H9 (cell line): ENCODE data around the gene GRHPR. TPM values are rescaled to one million over a fixed set of nuclear protein-coding genes. Genes with fewer than 3 reads are reported as not detected.
A peak's percentile ranks its signal among the peaks of the same experiment; 100 is the strongest.

Experiments used
- DNase-seq: peaks from one replicate; pipeline ENCODE4 v3.0.0-alpha.2; 2017
- H2AFZ ChIP-seq: one replicate; pipeline ENCODE4 v1.6.1; 2013; ENCODE audit warnings: mild to moderate bottlenecking, low read length, control low read depth, moderate library complexity
- H2AK5ac ChIP-seq: 2 replicates; pipeline ENCODE4 v1.6.1; 2013; ENCODE audit warnings: low read length, control low read depth, mixed read lengths; ENCODE audit not compliant: insufficient read length
- H2BK120ac ChIP-seq: one replicate; pipeline ENCODE4 v1.6.1; 2013; ENCODE audit warnings: low read depth, mild to moderate bottlenecking, low read length, control low read depth, inconsistent platforms; ENCODE audit not compliant: poor library complexity, severe bottlenecking
- H2BK12ac ChIP-seq: 2 replicates; pipeline ENCODE4 v1.6.1; 2013; ENCODE audit warnings: low read length, control low read depth, mixed read lengths, low read depth; ENCODE audit not compliant: insufficient read length
- H2BK15ac ChIP-seq: 2 replicates; pipeline ENCODE4 v1.6.1; 2013; ENCODE audit warnings: low read depth, low read length, control low read depth
- H2BK20ac ChIP-seq: one replicate; pipeline ENCODE4 v1.6.1; 2013; ENCODE audit warnings: low read depth, mild to moderate bottlenecking, low read length, control low read depth, inconsistent platforms; ENCODE audit not compliant: poor library complexity, severe bottlenecking
- H2BK5ac ChIP-seq: 2 replicates; pipeline ENCODE4 v1.6.1; 2013; ENCODE audit warnings: low read length, control low read depth, mixed read lengths; ENCODE audit not compliant: insufficient read length
- H3K14ac ChIP-seq: 2 replicates; pipeline ENCODE4 v1.6.1; 2013; ENCODE audit warnings: low read length, control low read depth; ENCODE audit not compliant: insufficient read depth
- H3K18ac ChIP-seq: 2 replicates; pipeline ENCODE4 v1.6.1; 2013; ENCODE audit warnings: low read depth, mild to moderate bottlenecking, mixed read lengths, low read length, control low read depth; ENCODE audit not compliant: insufficient read length
- H3K23ac ChIP-seq: 2 replicates; pipeline ENCODE4 v1.6.1; 2013; ENCODE audit warnings: low read length, control low read depth, mixed read lengths, low read depth; ENCODE audit not compliant: insufficient read length
- H3K23me2 ChIP-seq: 2 replicates; pipeline ENCODE4 v1.6.1; 2013; ENCODE audit warnings: low read depth, mild to moderate bottlenecking, mixed read lengths, low read length, control low read depth; ENCODE audit not compliant: insufficient read length, poor library complexity, severe bottlenecking
- H3K27ac ChIP-seq: 2 replicates; pipeline ENCODE4 v1.5.1; 2013; ENCODE audit warnings: low read length, control low read depth, mixed read lengths, low read depth; ENCODE audit not compliant: insufficient read length
- H3K27me3 ChIP-seq: 2 replicates; pipeline ENCODE4 v1.6.1; 2013; ENCODE audit warnings: low read length, control low read depth, inconsistent platforms; ENCODE audit not compliant: insufficient read depth
- H3K4ac ChIP-seq: 2 replicates; pipeline ENCODE4 v1.6.1; 2013; ENCODE audit warnings: low read depth, mild to moderate bottlenecking, control low read depth, inconsistent platforms, low read length, moderate library complexity
- H3K4me1 ChIP-seq: 2 replicates; pipeline ENCODE4 v1.6.1; 2013; ENCODE audit warnings: low read length, control low read depth, inconsistent platforms; ENCODE audit not compliant: insufficient read depth
- H3K4me2 ChIP-seq: 2 replicates; pipeline ENCODE4 v1.6.1; 2013; ENCODE audit warnings: low read length, control low read depth, mixed read lengths; ENCODE audit not compliant: insufficient read length, insufficient read depth
- H3K56ac ChIP-seq: 2 replicates; pipeline ENCODE4 v1.6.1; 2013; ENCODE audit warnings: low read depth, mild to moderate bottlenecking, mixed read lengths, low read length, control low read depth; ENCODE audit not compliant: insufficient read length
- H3K79me1 ChIP-seq: 2 replicates; pipeline ENCODE4 v1.6.1; 2013; ENCODE audit warnings: low read depth, mild to moderate bottlenecking, moderate library complexity, low read length, control low read depth, inconsistent platforms; ENCODE audit not compliant: insufficient read depth, poor library complexity, severe bottlenecking
- H3K79me2 ChIP-seq: 2 replicates; pipeline ENCODE4 v1.6.1; 2013; ENCODE audit warnings: low read length, control low read depth, inconsistent platforms; ENCODE audit not compliant: insufficient read depth
- H3K9ac ChIP-seq: 2 replicates; pipeline ENCODE4 v1.6.1; 2013; ENCODE audit warnings: low read length, control low read depth, mixed read lengths; ENCODE audit not compliant: insufficient read length; ENCODE audit errors: extremely low read depth
- H3K9me3 ChIP-seq: one replicate; pipeline ENCODE4 v1.6.1; 2013; ENCODE audit warnings: low read depth, low read length, inconsistent platforms; ENCODE audit not compliant: control insufficient read depth
- H3T11ph ChIP-seq: one replicate; pipeline ENCODE4 v1.6.1; 2013; ENCODE audit warnings: mild to moderate bottlenecking, low read length, control low read depth, inconsistent platforms
- H4K20me1 ChIP-seq: one replicate; pipeline ENCODE4 v1.6.1; 2013; ENCODE audit not compliant: control insufficient read depth, insufficient read length, insufficient read depth
- H4K5ac ChIP-seq: 2 replicates; pipeline ENCODE4 v1.6.1; 2013; ENCODE audit warnings: low read depth, mild to moderate bottlenecking, mixed read lengths, low read length, control low read depth; ENCODE audit not compliant: insufficient read length
- H4K8ac ChIP-seq: replicated peaks from 2 replicates; pipeline ENCODE4 v1.6.1; 2013; ENCODE audit warnings: low read length, control low read depth, mixed read lengths, low read depth; ENCODE audit not compliant: insufficient read length
- H4K91ac ChIP-seq: 2 replicates; pipeline ENCODE4 v1.6.1; 2013; ENCODE audit warnings: low read depth, mild to moderate bottlenecking, moderate library complexity, mixed read lengths, low read length, control low read depth; ENCODE audit not compliant: insufficient read length
- H3K27ac Mint-ChIP-seq, 3 experiments: 2 replicates in 2 of 3; 3 replicates in 1 of 3; pipeline ENCODE4 v1.8.0; 2020 to 2021; ENCODE audit warnings: mixed read lengths in 3 of 3, mild to moderate bottlenecking in 1 of 3, moderate library complexity in 1 of 3
- H3K27me3 Mint-ChIP-seq: 2 replicates; pipeline ENCODE4 v1.8.0; 2021; ENCODE audit warnings: low read depth, mild to moderate bottlenecking, moderate library complexity, mixed read lengths
- H3K36me3 Mint-ChIP-seq, 3 experiments: 2 replicates in 2 of 3; 3 replicates in 1 of 3; pipeline ENCODE4 v1.8.0; 2020 to 2021; ENCODE audit warnings: low read depth in 3 of 3, mixed read lengths in 3 of 3; ENCODE audit not compliant: insufficient read depth in 1 of 3
- H3K4me1 Mint-ChIP-seq, 2 experiments: 2 replicates each; pipeline ENCODE4 v1.8.0; 2020; ENCODE audit warnings: mixed read lengths in 2 of 2
- H3K4me3 Mint-ChIP-seq, 2 experiments: 2 replicates in 1 of 2; 3 replicates in 1 of 2; pipeline ENCODE4 v1.8.0; 2020 to 2021; ENCODE audit warnings: mild to moderate bottlenecking in 2 of 2, mixed read lengths in 2 of 2, moderate library complexity in 1 of 2
- H3K9me3 Mint-ChIP-seq, 2 experiments: 2 replicates in 1 of 2; 3 replicates in 1 of 2; pipeline ENCODE4 v1.8.0; 2020; ENCODE audit warnings: mild to moderate bottlenecking in 2 of 2, mixed read lengths in 2 of 2, moderate library complexity in 1 of 2
- WGBS: extraction: QIAGEN DNeasy Blood & Tissue Kit; methylation state at CpG from one replicate; pipeline ENCODE4 v1.1.7; 2013; ENCODE audit warnings: missing lambda C conversion rate, low lambda C conversion rate, mixed read lengths; ENCODE audit not compliant: insufficient read length; ENCODE audit errors: extremely low coverage; 5-methylcytosine and 5-hydroxymethylcytosine counted together
- total RNA-seq: library from RNA; stranded (reverse); gene quantifications from 2 replicates; pipeline ENCODE4 v1.2.1, GENCODE V29; 2021
- TF ChIP-seq, protein P1 (sequence below): fragments of 200-600 bp; sonication (generic); conservative IDR thresholded peaks from 3 replicates; pipeline ENCODE4 v1.8.0; 2021; ENCODE audit warnings: antibody characterized with exemption, mild to moderate bottlenecking

Gene GRHPR
- total RNA-seq, 1 experiment from 2014 or later = 97.9 TPM

DNA sequence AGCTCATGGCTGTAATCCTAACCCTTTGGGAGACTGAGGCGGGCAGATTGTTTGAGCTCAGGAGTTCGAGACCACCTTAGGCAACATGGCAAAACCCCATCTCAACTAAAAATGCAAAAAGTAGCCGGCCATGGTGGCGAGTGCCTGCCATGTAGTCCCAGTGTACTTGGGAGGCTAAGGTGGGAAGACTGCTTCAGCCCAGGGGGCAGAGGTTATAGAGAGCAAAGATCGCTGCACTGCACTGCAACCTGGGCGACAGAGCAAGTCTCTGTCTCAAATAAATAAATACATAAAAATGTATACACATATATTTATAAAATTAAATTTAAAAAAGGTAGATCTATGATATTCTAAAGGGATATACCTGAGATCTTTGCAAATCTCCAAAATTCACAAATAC is 23.3 kb downstream of the GRHPR start:
- H3K27ac Mint-ChIP-seq = peak overlapping the region in 1 of 3 experiments; percentile 57; a peak in 1 of 7 replicates

More for the DNA sequence above, 23.3 kb downstream of the GRHPR start:
- H3K4me2 ChIP-seq = no peak overlapping the region
- no peak overlapping the region for H3K4ac ChIP-seq
- H2BK5ac ChIP-seq = no peak overlapping the region
- H3K27me3 ChIP-seq = no peaks in the 10 kb centered on the region
- no peak overlapping the region for H2AFZ ChIP-seq
- H4K20me1 ChIP-seq = no peaks in the 10 kb centered on the region
- no peak overlapping the region for H4K5ac ChIP-seq
- TF ChIP-seq, protein P1, sequence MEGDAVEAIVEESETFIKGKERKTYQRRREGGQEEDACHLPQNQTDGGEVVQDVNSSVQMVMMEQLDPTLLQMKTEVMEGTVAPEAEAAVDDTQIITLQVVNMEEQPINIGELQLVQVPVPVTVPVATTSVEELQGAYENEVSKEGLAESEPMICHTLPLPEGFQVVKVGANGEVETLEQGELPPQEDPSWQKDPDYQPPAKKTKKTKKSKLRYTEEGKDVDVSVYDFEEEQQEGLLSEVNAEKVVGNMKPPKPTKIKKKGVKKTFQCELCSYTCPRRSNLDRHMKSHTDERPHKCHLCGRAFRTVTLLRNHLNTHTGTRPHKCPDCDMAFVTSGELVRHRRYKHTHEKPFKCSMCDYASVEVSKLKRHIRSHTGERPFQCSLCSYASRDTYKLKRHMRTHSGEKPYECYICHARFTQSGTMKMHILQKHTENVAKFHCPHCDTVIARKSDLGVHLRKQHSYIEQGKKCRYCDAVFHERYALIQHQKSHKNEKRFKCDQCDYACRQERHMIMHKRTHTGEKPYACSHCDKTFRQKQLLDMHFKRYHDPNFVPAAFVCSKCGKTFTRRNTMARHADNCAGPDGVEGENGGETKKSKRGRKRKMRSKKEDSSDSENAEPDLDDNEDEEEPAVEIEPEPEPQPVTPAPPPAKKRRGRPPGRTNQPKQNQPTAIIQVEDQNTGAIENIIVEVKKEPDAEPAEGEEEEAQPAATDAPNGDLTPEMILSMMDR = no peak
- H3K23ac ChIP-seq = no peak overlapping the region
- no peaks in the 10 kb centered on the region for H3K23me2 ChIP-seq
- no peak overlapping the region for H3K18ac ChIP-seq
- no peaks in the 10 kb centered on the region for H3K9me3 ChIP-seq
- no peak overlapping the region for H3K14ac ChIP-seq
- no peak overlapping the region for H2BK15ac ChIP-seq
- H3T11ph ChIP-seq = no peak overlapping the region
- no peak for DNase-seq
- no peak overlapping the region for H3K56ac ChIP-seq
- peaks cover 8 to 18% of the 10 kb centered on the region in 2 experiments for H3K4me1 Mint-ChIP-seq
- H2AK5ac ChIP-seq = no peak overlapping the region
- WGBS = no CpG with 5 or more reads among the region's 6 CpGs
- no peak overlapping the region for H3K9ac ChIP-seq
- no peak overlapping the region for H2BK120ac ChIP-seq
- H4K8ac ChIP-seq = no peak overlapping the region
- no peak overlapping the region for H3K27ac ChIP-seq
- H3K4me1 ChIP-seq = no peaks in the 10 kb centered on the region
- peaks cover 22% of the 10 kb centered on the region for H3K79me1 ChIP-seq
- no peaks in the 10 kb centered on the region for H3K9me3 Mint-ChIP-seq
- no peaks in the 10 kb centered on the region; the same call in 1 of the 2 replicates for H3K27me3 Mint-ChIP-seq
- H2BK12ac ChIP-seq = no peak overlapping the region
- H3K36me3 Mint-ChIP-seq = peaks cover 18 to 40% (median 32%) of the 10 kb centered on the region in 3 experiments; a peak in 6 of 7 replicates
- no peak overlapping the region for H4K91ac ChIP-seq
- no peak overlapping the region for H2BK20ac ChIP-seq
- H3K79me2 ChIP-seq = peaks cover 2% of the 10 kb centered on the region
- no peak overlapping the region for H3K4me3 Mint-ChIP-seq
